ENCODE data around the gene PHAX.
"Not testable (repeated sequence)": the region's sequence is repeated elsewhere in the genome, so short reads cannot be mapped to it uniquely, and the experiment has no call there.

PHAX gene

DNA sequence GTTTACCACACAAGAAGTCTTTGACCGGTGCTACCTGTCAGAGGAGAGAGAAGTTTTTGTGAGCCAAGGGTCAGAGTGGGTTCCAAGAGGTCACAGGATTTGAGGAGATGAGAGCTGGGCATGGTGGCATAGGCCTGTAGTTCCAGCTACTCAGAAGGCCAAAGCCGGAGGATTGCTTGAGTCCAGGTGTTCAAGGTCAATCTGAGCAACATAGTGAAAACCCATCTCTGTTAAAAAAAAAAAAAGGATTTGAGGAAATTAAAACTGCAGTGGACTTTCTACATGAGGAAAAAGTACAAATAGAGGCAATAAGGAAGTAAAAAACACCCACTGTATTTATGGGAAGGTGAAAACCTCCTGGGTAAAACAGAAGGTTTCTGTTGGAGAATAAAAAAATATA, 63.8 kb downstream of the PHAX start:
- no peaks in the 10 kb centered on the region for H3K4me1 ChIP-seq (ENCODE audit: insufficient read depth, low read length)
- H3K9me3 ChIP-seq (ENCODE audit: low read length), result no peaks in the 10 kb centered on the region
- H3K4me3 ChIP-seq (ENCODE audit: low read depth in 1 of 2, low read length in 2 of 2), result no peak overlapping the region
- H3K36me3 ChIP-seq (ENCODE audit: insufficient read depth, low read length), result no peaks in the 10 kb centered on the region
- H3K27me3 ChIP-seq (ENCODE audit: control insufficient read depth in 1 of 2, insufficient read depth in 2 of 2, low read length in 2 of 2), result no peaks in the 10 kb centered on the region
- no peak overlapping the region for H3K27ac ChIP-seq (ENCODE audit: low read depth, low read length)
- no peak overlapping the region for H3K9ac ChIP-seq (ENCODE audit: low read length)

DNA sequence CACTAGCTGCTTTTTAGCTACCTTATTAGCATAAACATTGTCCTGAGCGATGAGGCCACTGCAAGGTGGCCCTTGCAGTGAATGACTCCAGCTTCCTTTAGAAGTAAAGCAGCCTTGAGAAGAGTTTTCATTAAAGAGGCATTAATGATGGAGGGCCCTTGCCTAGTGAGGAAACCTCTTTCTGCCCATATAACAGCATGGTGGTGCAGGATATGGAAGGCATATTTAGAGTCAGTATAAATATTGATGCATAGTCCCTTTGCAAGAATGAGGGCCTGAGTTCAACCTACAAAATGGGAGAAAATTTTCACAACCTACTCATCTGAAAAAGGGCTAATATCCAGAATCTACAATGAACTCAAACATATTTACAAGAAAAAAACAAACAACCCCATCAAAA, 69.4 kb downstream of the PHAX start:
- not testable (repeated sequence) for H3K9ac ChIP-seq (ENCODE audit: low read length); H3K27ac ChIP-seq (ENCODE audit: low read depth, low read length); H3K36me3 ChIP-seq (ENCODE audit: insufficient read depth, low read length); H3K4me1 ChIP-seq (ENCODE audit: insufficient read depth, low read length); H3K27me3 ChIP-seq (ENCODE audit: control insufficient read depth in 1 of 2, insufficient read depth in 2 of 2, low read length in 2 of 2); H3K4me3 ChIP-seq (ENCODE audit: low read depth in 1 of 2, low read length in 2 of 2); H3K9me3 ChIP-seq (ENCODE audit: low read length)

DNA sequence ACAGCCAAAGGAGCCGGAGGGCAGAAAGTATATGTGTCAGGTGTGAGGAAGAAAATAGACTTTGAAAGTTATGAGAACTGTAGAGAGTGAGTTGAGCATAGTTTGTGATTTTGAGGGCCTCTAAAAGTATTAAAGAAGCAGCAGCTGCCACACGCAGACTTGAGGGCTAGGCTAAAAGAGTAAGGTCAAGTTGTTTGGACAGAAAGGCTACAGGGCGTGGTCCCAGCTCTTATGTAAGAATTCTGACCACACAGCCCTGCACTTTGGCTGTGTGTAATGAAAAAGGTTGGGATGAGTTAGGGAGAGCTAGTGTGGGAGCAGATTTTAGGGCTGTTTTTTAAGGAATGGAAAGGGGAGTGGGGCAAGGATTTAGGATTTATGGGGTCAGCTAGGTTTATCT, 70.9 kb downstream of the PHAX start:
- H3K27ac ChIP-seq (ENCODE audit: low read depth, low read length); H3K4me1 ChIP-seq (ENCODE audit: insufficient read depth, low read length); H3K4me3 ChIP-seq (ENCODE audit: low read depth in 1 of 2, low read length in 2 of 2); H3K9ac ChIP-seq (ENCODE audit: low read length); H3K27me3 ChIP-seq (ENCODE audit: control insufficient read depth in 1 of 2, insufficient read depth in 2 of 2, low read length in 2 of 2); H3K36me3 ChIP-seq (ENCODE audit: insufficient read depth, low read length); H3K9me3 ChIP-seq (ENCODE audit: low read length): not testable (repeated sequence)

DNA sequence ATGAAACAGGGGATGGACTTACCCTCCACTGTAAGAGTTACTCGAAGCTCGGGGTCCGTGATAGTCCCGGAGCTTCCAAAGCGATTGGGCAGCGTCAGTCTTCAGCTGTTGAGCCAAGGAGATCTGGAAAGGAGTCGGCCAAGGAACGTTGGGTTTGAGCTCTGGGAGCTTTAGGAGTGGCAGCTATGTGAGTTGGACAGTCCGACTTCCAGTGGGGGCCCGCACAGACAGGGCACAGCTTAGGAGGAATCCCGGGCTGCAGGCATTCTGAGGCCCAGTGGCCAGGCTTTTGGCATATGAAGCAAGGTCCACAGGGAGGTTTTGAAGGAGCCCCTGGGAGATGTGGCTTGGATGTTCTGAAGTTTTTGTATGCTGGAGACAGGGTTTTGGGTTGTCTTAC, 72.7 kb downstream of the PHAX start:
- H3K27ac ChIP-seq (ENCODE audit: low read depth, low read length), result no peak overlapping the region
- no peak overlapping the region for H3K9ac ChIP-seq (ENCODE audit: low read length)
- H3K4me3 ChIP-seq (ENCODE audit: low read depth in 1 of 2, low read length in 2 of 2), result no peak overlapping the region
- no peaks in the 10 kb centered on the region for H3K36me3 ChIP-seq (ENCODE audit: insufficient read depth, low read length)
- H3K4me1 ChIP-seq (ENCODE audit: insufficient read depth, low read length), result no peaks in the 10 kb centered on the region
- no peaks in the 10 kb centered on the region for H3K9me3 ChIP-seq (ENCODE audit: low read length)
- H3K27me3 ChIP-seq (ENCODE audit: control insufficient read depth in 1 of 2, insufficient read depth in 2 of 2, low read length in 2 of 2), result no peaks in the 10 kb centered on the region

DNA sequence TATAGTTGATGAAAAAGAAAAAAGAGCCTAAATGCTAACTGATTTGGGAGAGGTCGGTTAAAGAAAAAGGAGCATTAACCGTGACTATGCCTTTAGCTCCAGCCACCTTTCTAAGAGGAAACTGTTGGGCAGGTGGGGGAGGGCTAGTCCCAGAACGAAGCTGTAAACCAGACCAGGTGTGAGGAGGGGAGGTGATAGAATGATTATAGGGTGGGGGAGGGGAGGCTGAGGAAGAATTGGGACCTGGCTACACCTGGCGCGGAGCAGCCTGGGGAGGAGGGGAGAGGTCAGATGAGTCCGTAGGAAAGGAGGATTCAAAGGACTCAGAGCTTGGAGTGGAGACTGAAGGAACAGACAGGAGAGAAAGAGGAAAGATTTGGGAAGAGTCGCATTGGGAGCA, 73.4 kb downstream of the PHAX start:
- Histone ChIP-seq H3K9ac (ENCODE audit: low read length) (no peak overlapping the region), H3K9me3 (ENCODE audit: low read length) (no peaks in the 10 kb centered on the region)

DNA sequence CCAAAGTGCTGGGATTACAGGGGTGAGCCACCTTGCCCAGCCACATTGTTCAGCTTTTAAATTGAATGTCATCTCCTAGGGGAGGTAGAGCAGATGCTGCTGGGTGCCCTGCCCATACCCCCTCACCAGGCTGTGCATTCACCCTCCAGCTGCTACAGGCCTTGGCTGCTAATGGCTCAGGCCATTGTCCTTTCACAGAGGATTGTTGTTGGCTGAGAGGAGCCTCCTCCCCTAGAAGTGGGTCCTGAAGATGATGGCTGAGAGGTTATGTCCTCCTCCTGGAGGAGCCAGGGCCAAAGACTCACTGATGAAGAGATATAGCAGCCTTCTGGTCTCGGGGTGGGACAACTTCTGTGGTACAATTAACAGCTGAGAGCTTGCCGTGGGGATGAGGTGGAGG, 74.6 kb downstream of the PHAX start:
- no peak overlapping the region for H3K9ac ChIP-seq (ENCODE audit: low read length)
- no peaks in the 10 kb centered on the region for H3K27me3 ChIP-seq (ENCODE audit: control insufficient read depth in 1 of 2, insufficient read depth in 2 of 2, low read length in 2 of 2)
- no peaks in the 10 kb centered on the region for H3K4me1 ChIP-seq (ENCODE audit: insufficient read depth, low read length)
- no peaks in the 10 kb centered on the region for H3K9me3 ChIP-seq (ENCODE audit: low read length)
- H3K36me3 ChIP-seq (ENCODE audit: insufficient read depth, low read length), result no peaks in the 10 kb centered on the region
- H3K27ac ChIP-seq (ENCODE audit: low read depth, low read length), result no peak overlapping the region
- no peak overlapping the region for H3K4me3 ChIP-seq (ENCODE audit: low read depth in 1 of 2, low read length in 2 of 2)

More for the DNA sequence above, 73.4 kb downstream of the PHAX start:
- H3K36me3 ChIP-seq (ENCODE audit: insufficient read depth, low read length), result no peaks in the 10 kb centered on the region
- no peaks in the 10 kb centered on the region for H3K4me1 ChIP-seq (ENCODE audit: insufficient read depth, low read length)
- no peak overlapping the region for H3K27ac ChIP-seq (ENCODE audit: low read depth, low read length)
- no peak overlapping the region for H3K4me3 ChIP-seq (ENCODE audit: low read depth in 1 of 2, low read length in 2 of 2)
- no peaks in the 10 kb centered on the region for H3K27me3 ChIP-seq (ENCODE audit: control insufficient read depth in 1 of 2, insufficient read depth in 2 of 2, low read length in 2 of 2)

DNA sequence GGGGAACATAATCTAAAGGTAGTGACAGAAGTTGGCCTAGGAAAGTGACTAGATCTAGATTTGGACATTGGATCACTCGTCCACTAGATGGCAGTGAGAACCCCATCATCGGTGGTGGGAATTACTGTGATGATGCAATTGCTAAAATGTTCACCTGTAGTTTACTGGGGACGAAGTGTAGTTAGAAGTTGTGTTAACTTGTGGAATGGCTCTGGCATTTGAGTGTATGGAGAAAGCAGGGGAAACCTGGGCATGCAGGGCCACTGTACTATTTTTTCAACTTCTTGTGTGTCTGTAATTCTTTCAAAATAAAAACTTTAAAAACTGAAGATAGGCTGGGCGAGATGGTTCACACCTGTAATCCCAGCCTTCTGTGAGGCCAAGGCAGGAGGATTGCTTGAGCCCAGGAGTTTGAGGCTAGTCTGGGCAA, 75.5 kb downstream of the PHAX start:
- no peak overlapping the region for H3K4me3 ChIP-seq (ENCODE audit: low read depth in 1 of 2, low read length in 2 of 2)
- no peaks in the 10 kb centered on the region for H3K27me3 ChIP-seq (ENCODE audit: control insufficient read depth in 1 of 2, insufficient read depth in 2 of 2, low read length in 2 of 2)
- H3K9ac ChIP-seq (ENCODE audit: low read length), result no peak overlapping the region
- no peak overlapping the region for H3K27ac ChIP-seq (ENCODE audit: low read depth, low read length)
- H3K9me3 ChIP-seq (ENCODE audit: low read length), result no peaks in the 10 kb centered on the region
- H3K4me1 ChIP-seq (ENCODE audit: insufficient read depth, low read length), result no peaks in the 10 kb centered on the region
- H3K36me3 ChIP-seq (ENCODE audit: insufficient read depth, low read length), result no peaks in the 10 kb centered on the region

Measured in muscle layer of colon (tissue), 2 donors.